Spleen (tissue), 7 donors: ENCODE data around the gene TFF1.

Source experiments
- POLR2A ChIP-seq, 3 donors: fragments of 450-650 bp; IDR thresholded peaks; one replicate each; pipeline ENCODE4 v1.5.1; 2017; ENCODE audit warnings: antibody characterized with exemption in 3 of 3, mild to moderate bottlenecking in 1 of 3
- POLR2AphosphoS5 ChIP-seq, 3 donors: sonication (generic); formaldehyde crosslinking; IDR thresholded peaks; one replicate each; pipeline ENCODE4 v1.5.1; 2017; ENCODE audit warnings: antibody characterized with exemption in 3 of 3
- TF ChIP-seq, protein P1 (sequence below), 11 experiments: fragments of 200-600 bp in 7 of 11; fragments of 450-650 bp in 4 of 11; sonication (generic) in 4 of 11; IDR thresholded peaks in 8 of 11; conservative IDR thresholded peaks in 3 of 11; 1 replicate in 7 of 11; 2 replicates in 4 of 11; pipeline versions ENCODE4 v1.4.0 to v1.8.0; 2016 to 2021; ENCODE audit warnings: antibody characterized with exemption in 11 of 11, inconsistent platforms in 4 of 11, mild to moderate bottlenecking in 1 of 11
- donor health status: DM: no; HTN: no; CAD: no; lungs with moderate emphysema.
- donor health status: DM: no; HTN: no; CAD: no.
- donor health status: DM: no; HTN: no; CAD: no.

DNA sequence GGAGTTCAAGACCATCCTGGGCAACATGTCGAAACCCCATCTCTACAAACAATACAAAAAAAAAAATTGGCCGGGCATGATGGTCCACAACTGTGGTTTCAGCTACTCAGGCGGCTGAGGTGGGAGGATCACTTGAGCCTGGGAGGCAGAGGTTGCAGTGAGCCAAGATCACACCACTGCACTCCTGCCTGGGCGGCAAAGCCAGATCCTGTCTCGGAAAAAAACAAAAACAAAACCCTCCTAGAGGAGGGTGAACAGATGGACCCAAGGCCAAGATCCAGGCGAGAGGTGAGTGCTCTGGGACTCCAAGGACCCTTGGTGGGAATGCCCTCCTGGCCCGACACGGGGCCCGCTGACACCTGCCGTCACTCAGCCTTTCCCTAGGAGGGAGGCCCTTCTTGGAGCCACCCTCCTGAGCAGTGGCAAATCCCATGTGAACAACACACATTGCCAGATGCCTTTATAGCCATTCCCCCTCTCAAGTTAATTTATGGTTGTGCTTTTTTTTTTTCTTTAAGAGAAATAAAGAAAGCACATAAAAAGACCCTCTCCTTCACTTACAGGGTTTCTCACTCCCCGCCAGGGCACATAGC lies 15.9 kb downstream of the TFF1 start:
- TF ChIP-seq POLR2AphosphoS5 (IDR thresholded peaks at IDR 0.05) (no peak), POLR2A (IDR thresholded peaks at IDR 0.05) (no peak)
- TF ChIP-seq, protein P1, sequence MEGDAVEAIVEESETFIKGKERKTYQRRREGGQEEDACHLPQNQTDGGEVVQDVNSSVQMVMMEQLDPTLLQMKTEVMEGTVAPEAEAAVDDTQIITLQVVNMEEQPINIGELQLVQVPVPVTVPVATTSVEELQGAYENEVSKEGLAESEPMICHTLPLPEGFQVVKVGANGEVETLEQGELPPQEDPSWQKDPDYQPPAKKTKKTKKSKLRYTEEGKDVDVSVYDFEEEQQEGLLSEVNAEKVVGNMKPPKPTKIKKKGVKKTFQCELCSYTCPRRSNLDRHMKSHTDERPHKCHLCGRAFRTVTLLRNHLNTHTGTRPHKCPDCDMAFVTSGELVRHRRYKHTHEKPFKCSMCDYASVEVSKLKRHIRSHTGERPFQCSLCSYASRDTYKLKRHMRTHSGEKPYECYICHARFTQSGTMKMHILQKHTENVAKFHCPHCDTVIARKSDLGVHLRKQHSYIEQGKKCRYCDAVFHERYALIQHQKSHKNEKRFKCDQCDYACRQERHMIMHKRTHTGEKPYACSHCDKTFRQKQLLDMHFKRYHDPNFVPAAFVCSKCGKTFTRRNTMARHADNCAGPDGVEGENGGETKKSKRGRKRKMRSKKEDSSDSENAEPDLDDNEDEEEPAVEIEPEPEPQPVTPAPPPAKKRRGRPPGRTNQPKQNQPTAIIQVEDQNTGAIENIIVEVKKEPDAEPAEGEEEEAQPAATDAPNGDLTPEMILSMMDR (IDR thresholded peaks at IDR 0.05 in 8 of 11, conservative IDR thresholded peaks at IDR 0.05 in 3 of 11) = no peak
